NT2/D1 (cell line): ENCODE results near the gene ROBO1.
A peak's percentile ranks its signal among the peaks of the same experiment; 100 is the strongest.

ENCODE experiments used
- DNase-seq: peaks from one replicate; pipeline ENCODE4 v3.0.0-alpha.2; 2011; ENCODE audit warnings: low read depth, low spot score
- H3K27me3 ChIP-seq: 2 replicates; pipeline ENCODE4 v1.6.0; 2011; ENCODE audit warnings: mild to moderate bottlenecking; ENCODE audit not compliant: insufficient read length, insufficient read depth
- H3K36me3 ChIP-seq: 2 replicates; pipeline ENCODE4 v1.6.1; 2011; ENCODE audit warnings: mild to moderate bottlenecking, low read length, mixed read lengths; ENCODE audit not compliant: insufficient read depth, insufficient read length
- H3K4me1 ChIP-seq: 2 replicates; pipeline ENCODE4 v1.5.1; 2011; ENCODE audit not compliant: insufficient read depth, insufficient read length
- H3K4me3 ChIP-seq: 2 replicates; pipeline ENCODE4 v1.5.1; 2011; ENCODE audit warnings: low read depth; ENCODE audit not compliant: insufficient read length
- H3K9ac ChIP-seq: 2 replicates; pipeline ENCODE4 v1.6.0; 2011; ENCODE audit warnings: low read depth; ENCODE audit not compliant: insufficient read length
- H3K9me3 ChIP-seq: 2 replicates; pipeline ENCODE4 v1.5.1; 2011; ENCODE audit warnings: mild to moderate bottlenecking, low read length; ENCODE audit not compliant: insufficient read depth
- SUZ12 ChIP-seq: IDR thresholded peaks from 2 replicates; pipeline ENCODE4 v1.6.1; 2011; ENCODE audit not compliant: insufficient read length, insufficient read depth; ENCODE audit errors: extremely low read depth
- YY1 ChIP-seq: IDR thresholded peaks from 2 replicates; pipeline ENCODE4 v1.6.1; 2011; ENCODE audit not compliant: insufficient read length, insufficient read depth
- ZNF274 ChIP-seq: IDR thresholded peaks from 2 replicates; pipeline ENCODE4 v1.6.1; 2011; ENCODE audit warnings: mild to moderate bottlenecking, low read depth, low read length

The ROBO1 gene

DNA sequence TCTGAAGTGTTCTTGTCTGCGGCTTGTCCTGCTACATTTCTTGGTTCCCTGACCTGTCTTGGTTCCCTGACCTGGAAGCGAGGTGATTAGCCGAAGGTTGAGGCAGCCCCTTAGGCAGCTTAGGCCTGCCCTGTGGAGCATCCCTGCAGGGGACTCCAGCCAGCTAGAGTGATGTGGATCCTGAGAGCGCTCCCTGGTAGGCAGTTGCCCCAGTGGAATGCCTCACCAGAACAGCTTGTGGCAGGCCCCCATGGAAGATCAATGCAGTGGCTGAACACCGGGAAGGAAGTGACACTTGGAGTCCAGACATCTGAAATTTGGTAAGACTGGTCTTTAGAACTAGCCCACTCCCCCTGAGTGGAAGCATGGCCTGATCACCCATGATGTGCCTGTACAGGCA, 5.5 kb upstream of the ROBO1 start:
- H3K4me1 ChIP-seq: no peaks in the 10 kb centered on the region
- H3K9ac ChIP-seq: no peak overlapping the region
- peaks cover 11% of the 10 kb centered on the region for H3K9me3 ChIP-seq
- no peak overlapping the region for H3K4me3 ChIP-seq
- no peak for TF ChIP-seq SUZ12
- TF ChIP-seq ZNF274: no peak
- no peak for TF ChIP-seq YY1
- H3K36me3 ChIP-seq: no peaks in the 10 kb centered on the region
- H3K27me3 ChIP-seq: peaks cover 5% of the 10 kb centered on the region
- no peak for DNase-seq

DNA sequence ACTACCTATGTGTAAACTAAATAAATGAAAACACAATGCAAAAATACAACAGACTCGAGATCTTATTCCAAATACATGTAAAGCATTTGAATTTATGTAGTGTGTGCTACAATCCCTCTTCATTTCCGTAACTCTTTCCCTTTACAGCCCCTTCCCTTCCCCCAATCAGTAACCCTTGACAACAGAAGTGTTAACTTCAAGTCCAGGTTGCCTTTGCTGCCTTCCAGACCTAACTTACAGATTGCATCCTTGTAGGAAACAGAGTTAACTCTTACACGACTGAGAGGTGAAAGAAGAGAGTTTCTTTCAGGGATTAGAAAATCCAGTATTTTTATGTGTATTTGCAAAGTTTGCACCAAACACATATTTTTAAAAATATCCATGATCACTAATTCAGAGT, 1.4 kb upstream of the ROBO1 start:
- no peak overlapping the region for H3K9ac ChIP-seq
- H3K27me3 ChIP-seq: peaks cover 46% of the 10 kb centered on the region
- TF ChIP-seq ZNF274: no peak
- no peak for TF ChIP-seq YY1
- TF ChIP-seq SUZ12: no peak
- no peak overlapping the region for H3K4me3 ChIP-seq
- peaks cover 2% of the 10 kb centered on the region for H3K9me3 ChIP-seq
- H3K36me3 ChIP-seq: no peaks in the 10 kb centered on the region
- no peak for DNase-seq
- H3K4me1 ChIP-seq: peaks cover 4% of the 10 kb centered on the region

DNA sequence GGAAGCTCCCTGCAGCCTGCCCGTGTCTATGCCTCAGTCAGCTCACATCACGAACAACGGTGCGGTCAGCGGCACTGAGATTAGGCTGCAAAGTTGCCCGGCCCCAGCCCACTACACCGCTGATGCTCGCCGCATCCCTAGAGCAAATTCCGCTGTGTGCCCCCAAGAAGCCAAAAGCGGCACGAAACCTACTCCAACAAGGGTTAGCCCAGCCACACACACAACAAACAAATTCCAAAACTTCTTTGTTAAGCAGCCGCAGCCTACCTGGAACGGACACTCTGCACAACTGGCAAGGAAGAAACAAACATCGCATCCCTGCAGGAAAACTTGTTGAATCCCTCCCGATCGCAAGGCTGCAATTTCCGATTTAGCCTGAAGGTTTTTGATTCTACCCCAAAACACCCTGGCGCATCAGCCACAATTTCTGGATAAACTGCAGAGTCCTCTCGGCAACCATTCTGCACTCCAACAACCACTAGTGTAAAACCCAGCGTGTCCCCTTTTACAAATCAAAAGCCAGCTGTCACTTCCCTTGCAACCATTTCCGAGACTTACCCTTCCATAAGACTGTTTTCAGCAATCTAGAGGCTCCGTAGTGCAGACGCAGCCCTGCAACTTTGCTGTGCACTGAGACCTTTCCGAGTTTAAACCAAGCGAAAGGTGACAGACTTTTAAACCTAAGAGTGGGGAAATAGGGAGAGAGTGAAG, 449 bp downstream of the ROBO1 start:
- peak overlapping the region; percentile 79 for H3K9ac ChIP-seq
- H3K27me3 ChIP-seq: peaks cover 52% of the 10 kb centered on the region
- no peaks in the 10 kb centered on the region; the same call in 1 of the 2 replicates for H3K9me3 ChIP-seq
- H3K4me1 ChIP-seq: peaks cover 4% of the 10 kb centered on the region
- H3K36me3 ChIP-seq: no peaks in the 10 kb centered on the region
- no peak for TF ChIP-seq SUZ12
- no peak for TF ChIP-seq ZNF274
- no peak for TF ChIP-seq YY1
- DNase-seq: no peak
- peak overlapping the region; percentile 71 for H3K4me3 ChIP-seq

DNA sequence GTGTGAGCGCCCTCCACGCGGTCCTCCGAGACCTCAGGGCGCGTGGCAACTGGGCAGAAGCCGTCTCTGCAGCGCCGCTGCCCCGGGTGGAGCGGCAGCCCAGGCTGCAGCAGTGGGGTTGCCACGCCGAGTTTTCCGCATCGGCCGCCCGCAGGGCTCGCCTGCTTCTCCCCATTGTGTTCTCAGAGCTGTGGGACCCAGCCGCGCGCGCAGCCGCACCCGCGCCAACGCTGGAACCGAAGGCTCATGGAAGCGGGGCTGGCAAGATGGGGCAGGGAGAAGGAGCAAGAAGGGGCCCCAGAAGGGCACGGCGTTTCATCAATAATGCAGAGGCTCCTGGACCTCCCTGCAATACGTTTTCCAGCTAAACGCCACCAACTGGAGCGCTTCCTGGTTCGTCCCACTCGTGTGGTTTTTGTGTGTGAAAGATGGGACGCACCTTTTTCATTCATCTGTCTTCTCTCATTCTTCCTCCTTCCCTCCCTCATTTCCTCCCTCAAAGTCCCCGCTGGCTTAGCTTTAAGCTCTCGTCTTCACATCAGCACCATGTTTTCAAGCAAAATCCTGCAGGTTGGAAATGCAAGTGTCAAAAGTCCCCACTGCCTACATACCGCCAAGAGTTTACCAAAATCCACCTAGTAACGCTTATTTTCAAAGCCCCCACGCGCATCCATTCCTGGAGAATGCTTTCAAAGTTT, 1.2 kb downstream of the ROBO1 start:
- peaks cover 52% of the 10 kb centered on the region for H3K27me3 ChIP-seq
- no peak for DNase-seq
- no peaks in the 10 kb centered on the region; the same call in 1 of the 2 replicates for H3K9me3 ChIP-seq
- peaks cover 4% of the 10 kb centered on the region for H3K4me1 ChIP-seq
- peak overlapping the region; percentile 71 for H3K4me3 ChIP-seq
- TF ChIP-seq ZNF274 (no peak), SUZ12 (peak; percentile 41), YY1 (no peak)
- H3K9ac ChIP-seq: peak overlapping the region; percentile 79
- H3K36me3 ChIP-seq: no peaks in the 10 kb centered on the region

DNA sequence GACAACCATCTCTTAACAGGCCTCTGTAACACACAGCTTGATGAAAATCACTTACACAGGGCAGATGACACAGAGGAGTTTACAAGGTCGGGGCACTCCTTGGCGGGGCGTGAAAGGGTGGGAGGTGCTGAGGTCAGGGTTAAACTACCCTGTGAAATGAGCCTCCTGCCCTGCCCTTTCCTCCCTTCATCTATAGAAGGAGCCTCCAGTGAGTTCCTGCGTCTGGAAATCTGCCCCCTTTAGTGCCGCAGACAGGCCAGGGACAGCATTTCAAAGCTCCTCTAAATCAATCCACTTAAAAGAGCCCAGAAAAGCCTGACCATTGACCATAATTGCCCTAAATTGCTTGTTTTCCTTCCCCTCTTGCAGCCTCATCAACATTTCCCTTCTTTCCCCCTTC, 1.9 kb downstream of the ROBO1 start:
- Histone ChIP-seq H3K4me3 (peak overlapping the region; percentile 71), H3K4me1 (peaks cover 4% of the 10 kb centered on the region), H3K9me3 (no peaks in the 10 kb centered on the region; the same call in 1 of the 2 replicates), H3K36me3 (no peaks in the 10 kb centered on the region), H3K9ac (no peak overlapping the region), H3K27me3 (peaks cover 52% of the 10 kb centered on the region)
- DNase-seq: no peak
- TF ChIP-seq SUZ12: no peak
- no peak for TF ChIP-seq ZNF274
- TF ChIP-seq YY1: no peak

DNA sequence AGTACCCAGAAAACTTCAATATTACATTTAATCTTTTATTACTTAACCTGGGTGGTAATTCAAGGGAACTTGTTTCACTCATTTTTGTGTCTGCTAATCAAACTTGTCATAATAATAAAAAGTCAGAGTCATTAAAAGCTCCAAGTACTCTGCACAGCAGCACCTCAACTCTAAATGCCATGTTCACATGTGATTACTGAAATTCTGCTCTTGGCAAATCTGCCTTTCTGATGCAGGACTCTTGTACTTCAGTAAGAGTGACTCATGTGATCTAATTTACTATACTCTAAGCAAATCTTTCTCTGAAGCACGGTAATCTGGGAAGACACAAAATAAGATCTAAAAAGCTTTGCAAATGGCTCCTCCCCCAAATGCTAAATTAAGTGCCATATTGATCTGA, 6.4 kb downstream of the ROBO1 start:
- H3K4me3 ChIP-seq: no peak overlapping the region
- TF ChIP-seq YY1 (no peak), ZNF274 (no peak), SUZ12 (no peak)
- H3K4me1 ChIP-seq: peaks cover 4% of the 10 kb centered on the region

DNA sequence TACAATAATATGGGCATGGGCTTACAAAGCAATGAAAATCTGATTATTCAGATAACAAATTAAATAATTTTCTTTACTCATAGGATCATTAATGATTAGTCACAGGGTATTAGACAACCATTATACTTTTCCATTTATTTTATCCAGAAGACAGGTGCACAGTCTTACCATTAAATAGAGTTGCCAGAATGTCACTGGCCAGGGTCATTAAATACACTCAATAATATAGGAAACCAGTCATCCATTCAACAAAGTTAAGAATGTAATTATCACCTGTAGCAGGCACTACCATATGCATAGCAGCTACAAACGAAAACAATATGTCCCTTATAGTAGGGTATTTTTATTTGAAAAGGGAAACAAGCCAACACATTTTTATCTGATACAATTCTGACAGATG, 16.1 kb downstream of the ROBO1 start:
- no peaks in the 10 kb centered on the region for H3K36me3 ChIP-seq
- DNase-seq: no peak
- no peaks in the 10 kb centered on the region for H3K4me1 ChIP-seq
- H3K27me3 ChIP-seq: no peaks in the 10 kb centered on the region
- H3K9ac ChIP-seq: no peak overlapping the region
- TF ChIP-seq SUZ12 (no peak), ZNF274 (no peak), YY1 (no peak)
- H3K9me3 ChIP-seq: peaks cover 7% of the 10 kb centered on the region; the same call in 1 of the 2 replicates
- no peak overlapping the region for H3K4me3 ChIP-seq

More for the DNA sequence above, 6.4 kb downstream of the ROBO1 start:
- no peaks in the 10 kb centered on the region for H3K36me3 ChIP-seq
- H3K27me3 ChIP-seq: peaks cover 28% of the 10 kb centered on the region
- no peaks in the 10 kb centered on the region for H3K9me3 ChIP-seq
- no peak overlapping the region for H3K9ac ChIP-seq
- DNase-seq: no peak

DNA sequence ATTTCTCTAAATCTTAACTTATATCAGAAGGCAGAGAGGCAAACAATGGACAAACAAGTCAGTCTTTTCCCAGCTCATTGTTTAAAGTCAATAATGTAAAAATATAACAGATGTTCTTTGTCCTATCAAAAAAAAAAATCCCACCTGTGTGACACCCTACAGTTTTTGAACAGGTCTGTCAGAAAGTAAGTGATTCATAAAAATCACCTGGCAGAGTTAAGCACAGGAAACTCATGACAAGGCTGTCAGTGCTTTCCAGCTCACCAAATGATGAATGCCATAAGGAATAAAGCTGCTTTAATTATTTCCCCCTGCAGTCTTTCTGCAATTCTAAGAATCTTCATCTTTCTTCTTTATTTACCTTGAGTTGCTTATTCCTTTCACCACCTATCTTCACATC, 30.3 kb downstream of the ROBO1 start:
- Histone ChIP-seq H3K36me3 (no peaks in the 10 kb centered on the region), H3K4me1 (no peaks in the 10 kb centered on the region), H3K4me3 (no peak overlapping the region), H3K9me3 (no peaks in the 10 kb centered on the region), H3K9ac (no peak overlapping the region), H3K27me3 (no peaks in the 10 kb centered on the region)
- TF ChIP-seq YY1 (no peak), ZNF274 (no peak), SUZ12 (no peak)
- DNase-seq: no peak
